SK-N-SH treated with all-trans-retinoic acid at 6 μM for 48 hours (cell line): ENCODE results near the gene ZNF529.

Source experiments
- ATAC-seq: fragments of 200-7000 bp; cut with Tn5 transposase; 3 replicates; pipeline ENCODE4 v1.9.1; 2020; ENCODE audit warnings: mild to moderate bottlenecking, moderate library complexity
- ARNTL ChIP-seq: fragments of 450-650 bp; formaldehyde crosslinking; IDR thresholded peaks from 2 replicates; pipeline ENCODE4 v1.5.0; 2020; ENCODE audit warnings: low read depth, mild to moderate bottlenecking, moderate library complexity, borderline replicate concordance
- CREB5 ChIP-seq: fragments of 250-450 bp; sonication (Bioruptor Pico); IDR thresholded peaks from 2 replicates; pipeline ENCODE4 v1.5.1; 2020; ENCODE audit warnings: low read depth, mild to moderate bottlenecking, moderate library complexity
- CSDC2 ChIP-seq: fragments of 250-450 bp; sonication (Bioruptor Pico); IDR thresholded peaks from 2 replicates; pipeline ENCODE4 v1.5.0; 2020; ENCODE audit warnings: mild to moderate bottlenecking, moderate library complexity
- ESRRG ChIP-seq: fragments of 250-450 bp; sonication (Bioruptor Pico); IDR thresholded peaks from 2 replicates; pipeline ENCODE4 v1.6.1; 2021; ENCODE audit warnings: mild to moderate bottlenecking
- GLIS3 ChIP-seq: fragments of 250-450 bp; sonication (Bioruptor Pico); IDR thresholded peaks from 2 replicates; pipeline ENCODE4 v1.5.0; 2020; ENCODE audit warnings: mild to moderate bottlenecking, moderate library complexity
- ISL1 ChIP-seq: fragments of 250-450 bp; sonication (Bioruptor Pico); IDR thresholded peaks from 2 replicates; pipeline ENCODE4 v2.1.2; 2022; ENCODE audit warnings: mild to moderate bottlenecking, moderate library complexity
- OSR1 ChIP-seq: fragments of 250-450 bp; sonication (Bioruptor Pico); IDR thresholded peaks from 2 replicates; pipeline ENCODE4 v1.8.0; 2022; ENCODE audit warnings: moderate library complexity, mild to moderate bottlenecking, inconsistent platforms
- POU6F1 ChIP-seq: fragments of 250-450 bp; sonication (Bioruptor Pico); IDR thresholded peaks from 2 replicates; pipeline ENCODE4 v1.8.0; 2021; ENCODE audit warnings: low read depth, mild to moderate bottlenecking, moderate library complexity, borderline replicate concordance
- PPARA ChIP-seq: fragments of 250-450 bp; sonication (Bioruptor Pico); IDR thresholded peaks from 2 replicates; pipeline ENCODE4 v1.5.0; 2020; ENCODE audit warnings: mild to moderate bottlenecking, borderline replicate concordance
- RARB ChIP-seq: fragments of 250-450 bp; sonication (Bioruptor Pico); IDR thresholded peaks from 2 replicates; pipeline ENCODE4 v1.8.0; 2021; ENCODE audit warnings: mild to moderate bottlenecking, moderate library complexity
- SNAI2 ChIP-seq: fragments of 250-450 bp; sonication (Bioruptor Pico); IDR thresholded peaks from 2 replicates; pipeline ENCODE4 v1.5.0; 2020; ENCODE audit warnings: mild to moderate bottlenecking, moderate library complexity
- TCF4 ChIP-seq: fragments of 250-450 bp; sonication (Bioruptor Pico); IDR thresholded peaks from 2 replicates; pipeline ENCODE4 v1.8.0; 2021; ENCODE audit warnings: mild to moderate bottlenecking, moderate library complexity, borderline replicate concordance
- TSHZ2 ChIP-seq: fragments of 250-450 bp; sonication (Bioruptor Pico); IDR thresholded peaks from 2 replicates; pipeline ENCODE4 v1.5.0; 2020; ENCODE audit warnings: mild to moderate bottlenecking, moderate library complexity
- ZFP3 ChIP-seq: fragments of 250-450 bp; sonication (Bioruptor Pico); IDR thresholded peaks from 2 replicates; pipeline ENCODE4 v1.5.0; 2020; ENCODE audit warnings: mild to moderate bottlenecking, moderate library complexity
- ZFP30 ChIP-seq: fragments of 450-650 bp; formaldehyde crosslinking; IDR thresholded peaks from 2 replicates; pipeline ENCODE4 v1.5.0; 2022; ENCODE audit warnings: mild to moderate bottlenecking, moderate library complexity
- ZNF565 ChIP-seq: fragments of 450-650 bp; formaldehyde crosslinking; conservative IDR thresholded peaks from 2 replicates; pipeline ENCODE4 v1.5.0; 2020; ENCODE audit warnings: low read depth, mild to moderate bottlenecking, moderate library complexity
- ZNF70 ChIP-seq: fragments of 450-650 bp; formaldehyde crosslinking; IDR thresholded peaks from 2 replicates; pipeline ENCODE4 v1.5.0; 2020; ENCODE audit warnings: mild to moderate bottlenecking, moderate library complexity
- TF ChIP-seq, protein P1 (sequence below): fragments of 250-450 bp; sonication (Bioruptor Pico); IDR thresholded peaks from 2 replicates; pipeline ENCODE4 v1.5.1; 2021; ENCODE audit warnings: mild to moderate bottlenecking, moderate library complexity

The ZNF529 gene

GRCh38 chr19:36574741-36575140, 1.6 kb upstream of the ZNF529 start:
- TF ChIP-seq ISL1 (no peak), CSDC2 (CRISPR knock-in tag) (no peak), TSHZ2 (CRISPR knock-in tag) (no peak), SNAI2 (CRISPR knock-in tag) (no peak), TCF4 (CRISPR knock-in tag) (no peak), ZFP3 (no peak)
- ATAC-seq, result no peak

DNA sequence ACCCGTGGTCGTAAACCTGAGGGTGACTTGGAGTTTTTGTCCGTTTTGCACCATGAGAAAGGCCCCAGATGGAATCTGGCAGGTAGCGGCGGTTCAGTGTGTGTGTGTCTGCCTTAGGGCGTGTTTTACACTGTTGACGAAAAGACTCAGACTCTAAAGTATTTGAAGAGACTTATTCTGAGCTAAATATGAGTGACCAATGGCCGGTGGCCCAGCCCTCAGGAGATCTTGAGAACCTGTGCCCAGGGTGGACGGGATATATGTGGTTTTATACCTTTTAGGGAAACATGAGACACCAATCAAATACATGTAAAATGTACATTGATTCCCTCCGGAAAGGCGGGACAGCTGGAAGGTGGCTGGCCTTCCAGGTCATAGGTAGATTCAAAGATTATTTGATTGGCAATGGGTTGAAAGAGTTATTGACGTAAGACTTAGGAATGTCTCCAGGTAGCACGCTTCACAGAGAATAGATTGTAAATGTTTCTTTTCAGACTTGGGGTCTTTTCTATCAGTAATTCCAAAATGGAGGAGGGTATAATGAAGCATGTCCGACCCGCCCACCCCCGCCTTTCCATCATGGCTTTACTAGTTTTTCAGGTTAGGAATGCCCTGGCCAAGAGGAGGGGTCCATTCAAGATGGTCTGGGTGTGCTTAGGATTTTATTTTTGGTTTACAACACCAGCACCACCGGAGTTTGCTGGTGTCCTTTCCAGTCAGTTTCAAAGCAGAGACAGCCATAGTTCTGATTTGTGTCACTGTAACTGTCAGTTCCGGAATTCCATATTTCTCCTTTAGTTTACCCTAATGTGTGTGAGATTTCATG, 1.0 kb upstream of the ZNF529 start:
- TF ChIP-seq PPARA (no peak), ZFP3 (no peak), CSDC2 (CRISPR knock-in tag) (no peak), GLIS3 (CRISPR knock-in tag) (no peak), ISL1 (no peak), ZFP30 (CRISPR knock-in tag) (no peak), POU6F1 (CRISPR knock-in tag) (no peak), RARB (CRISPR knock-in tag) (no peak), ZNF565 (CRISPR knock-in tag) (no peak)
- ATAC-seq, result peak; percentile 51

DNA sequence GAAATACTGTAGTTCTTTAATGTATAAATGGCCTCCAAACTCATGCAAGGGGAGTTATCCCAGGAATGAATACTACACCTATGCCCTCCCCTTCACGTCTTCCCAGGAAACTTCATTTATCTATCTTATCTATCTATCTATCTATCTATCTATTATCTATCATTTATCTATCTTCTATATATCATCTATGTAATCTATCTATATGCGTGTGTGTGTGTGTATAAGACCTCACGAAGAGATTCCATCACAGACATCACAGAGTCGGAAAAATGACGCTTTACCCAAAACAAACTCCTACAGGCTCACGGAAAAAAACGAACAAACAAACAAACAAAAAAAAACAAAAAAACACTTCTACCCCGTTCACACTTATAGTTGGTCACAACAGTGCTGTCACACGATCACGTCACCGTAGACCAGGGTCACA, 486 bp downstream of the ZNF529 start:
- ATAC-seq, result peak; percentile 11
- TF ChIP-seq ZNF70 (CRISPR knock-in tag) (no peak), ESRRG (CRISPR knock-in tag) (no peak), ARNTL (CRISPR knock-in tag) (no peak), ZNF565 (CRISPR knock-in tag) (no peak), POU6F1 (CRISPR knock-in tag) (no peak), ISL1 (no peak), CREB5 (CRISPR knock-in tag) (no peak), CSDC2 (CRISPR knock-in tag) (no peak), OSR1 (CRISPR knock-in tag) (no peak), TSHZ2 (CRISPR knock-in tag) (no peak), PPARA (no peak)
- TF ChIP-seq, protein P1, sequence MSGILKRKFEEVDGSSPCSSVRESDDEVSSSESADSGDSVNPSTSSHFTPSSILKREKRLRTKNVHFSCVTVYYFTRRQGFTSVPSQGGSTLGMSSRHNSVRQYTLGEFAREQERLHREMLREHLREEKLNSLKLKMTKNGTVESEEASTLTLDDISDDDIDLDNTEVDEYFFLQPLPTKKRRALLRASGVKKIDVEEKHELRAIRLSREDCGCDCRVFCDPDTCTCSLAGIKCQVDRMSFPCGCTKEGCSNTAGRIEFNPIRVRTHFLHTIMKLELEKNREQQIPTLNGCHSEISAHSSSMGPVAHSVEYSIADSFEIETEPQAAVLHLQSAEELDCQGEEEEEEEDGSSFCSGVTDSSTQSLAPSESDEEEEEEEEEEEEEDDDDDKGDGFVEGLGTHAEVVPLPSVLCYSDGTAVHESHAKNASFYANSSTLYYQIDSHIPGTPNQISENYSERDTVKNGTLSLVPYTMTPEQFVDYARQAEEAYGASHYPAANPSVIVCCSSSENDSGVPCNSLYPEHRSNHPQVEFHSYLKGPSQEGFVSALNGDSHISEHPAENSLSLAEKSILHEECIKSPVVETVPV (CRISPR knock-in tag), result no peak
